ENCODE measurements around the gene ZNRF1. TPM values are rescaled to one million over a fixed set of nuclear protein-coding genes. Genes with fewer than 3 reads are reported as not detected.
"Not testable (repeated sequence)": the region's sequence is repeated elsewhere in the genome, so short reads cannot be mapped to it uniquely, and the experiment has no call there.

The ZNRF1 gene
- polyA plus RNA-seq, 1 donor, result 53.4 TPM

GRCh38 chr16:75002474-75002873 is 3.6 kb downstream of the ZNRF1 start:
- DNase-seq, result no peak

GRCh38 chr16:75003931-75004330 is 5.1 kb downstream of the ZNRF1 start:
- DNase-seq, result no peak

GRCh38 chr16:75004460-75004859 is 5.6 kb downstream of the ZNRF1 start:
- DNase-seq, result no peak

- no peak for DNase-seq
Measured at GRCh38 chr16:75005697-75006096, 6.9 kb downstream of the ZNRF1 start.

- no peak for DNase-seq
Measured at GRCh38 chr16:75007443-75007842, 8.6 kb downstream of the ZNRF1 start.

GRCh38 chr16:75010427-75010826 is 11.6 kb downstream of the ZNRF1 start:
- DNase-seq, result no peak

GRCh38 chr16:75011634-75012307 is 12.9 kb downstream of the ZNRF1 start:
- DNase-seq, result no peak

GRCh38 chr16:75012380-75013081 is 13.7 kb downstream of the ZNRF1 start:
- DNase-seq, result peak; percentile 29

- DNase-seq, result not testable (repeated sequence)
Measured at GRCh38 chr16:75013123-75013522, 14.3 kb downstream of the ZNRF1 start.

- no peak for DNase-seq
Measured at GRCh38 chr16:75014318-75014717, 15.5 kb downstream of the ZNRF1 start.

GRCh38 chr16:75016451-75017081 is 17.7 kb downstream of the ZNRF1 start:
- not testable (repeated sequence) for DNase-seq

GRCh38 chr16:75017670-75018525 is 19.1 kb downstream of the ZNRF1 start:
- no peak for DNase-seq

- no peak for DNase-seq
Measured at GRCh38 chr16:75019007-75019406, 20.2 kb downstream of the ZNRF1 start.

- no peak for DNase-seq
Measured at GRCh38 chr16:75019586-75019985, 20.8 kb downstream of the ZNRF1 start.

- no peak for DNase-seq
Measured at GRCh38 chr16:75021410-75021809, 22.6 kb downstream of the ZNRF1 start.

- no peak for DNase-seq
Measured at GRCh38 chr16:75022567-75022966, 23.7 kb downstream of the ZNRF1 start.

- DNase-seq, result no peak
Measured at GRCh38 chr16:75023009-75023408, 24.2 kb downstream of the ZNRF1 start.

GRCh38 chr16:75024182-75024581 is 25.4 kb downstream of the ZNRF1 start:
- no peak for DNase-seq

- no peak for DNase-seq
Measured at GRCh38 chr16:75024594-75024993, 25.8 kb downstream of the ZNRF1 start.

GRCh38 chr16:75025761-75026160 is 26.9 kb downstream of the ZNRF1 start:
- DNase-seq, result no peak

GRCh38 chr16:75026239-75026891 is 27.5 kb downstream of the ZNRF1 start:
- peak; percentile 87 for DNase-seq

- no peak for DNase-seq
Measured at GRCh38 chr16:75026892-75027391, 28.1 kb downstream of the ZNRF1 start.
